GM12873 (cell line): ENCODE data around the gene IPPK.

Experiments used
- TF ChIP-seq, protein P1 (sequence below): IDR thresholded peaks from 2 replicates; pipeline ENCODE4 v1.5.1; 2012; ENCODE audit warnings: low read depth, mild to moderate bottlenecking, moderate library complexity, low read length, control low read depth; ENCODE audit not compliant: insufficient read depth; ENCODE audit errors: missing control alignments

IPPK gene

DNA sequence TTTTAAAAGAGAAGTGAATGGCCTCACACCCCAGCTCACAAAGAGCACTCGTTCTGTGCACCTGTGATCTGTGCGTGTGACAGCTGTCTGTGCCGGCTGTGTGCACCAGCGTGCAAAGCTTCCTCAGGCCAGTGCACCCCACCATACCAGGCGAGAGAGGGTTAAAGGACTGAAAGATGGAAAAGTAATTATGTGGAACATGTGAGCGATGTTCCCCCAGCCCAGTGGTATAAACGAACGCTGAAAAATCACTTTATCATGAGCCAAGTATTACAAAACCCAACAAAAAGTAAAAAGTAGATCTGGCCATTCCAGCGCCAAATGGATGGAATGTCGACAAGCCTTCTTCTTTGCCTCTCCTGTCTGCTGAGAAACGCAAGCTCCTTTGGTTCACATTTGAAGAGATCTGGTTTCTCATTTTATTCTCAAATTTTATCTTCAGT, 53.7 kb downstream of the IPPK start:
- TF ChIP-seq, protein P1, sequence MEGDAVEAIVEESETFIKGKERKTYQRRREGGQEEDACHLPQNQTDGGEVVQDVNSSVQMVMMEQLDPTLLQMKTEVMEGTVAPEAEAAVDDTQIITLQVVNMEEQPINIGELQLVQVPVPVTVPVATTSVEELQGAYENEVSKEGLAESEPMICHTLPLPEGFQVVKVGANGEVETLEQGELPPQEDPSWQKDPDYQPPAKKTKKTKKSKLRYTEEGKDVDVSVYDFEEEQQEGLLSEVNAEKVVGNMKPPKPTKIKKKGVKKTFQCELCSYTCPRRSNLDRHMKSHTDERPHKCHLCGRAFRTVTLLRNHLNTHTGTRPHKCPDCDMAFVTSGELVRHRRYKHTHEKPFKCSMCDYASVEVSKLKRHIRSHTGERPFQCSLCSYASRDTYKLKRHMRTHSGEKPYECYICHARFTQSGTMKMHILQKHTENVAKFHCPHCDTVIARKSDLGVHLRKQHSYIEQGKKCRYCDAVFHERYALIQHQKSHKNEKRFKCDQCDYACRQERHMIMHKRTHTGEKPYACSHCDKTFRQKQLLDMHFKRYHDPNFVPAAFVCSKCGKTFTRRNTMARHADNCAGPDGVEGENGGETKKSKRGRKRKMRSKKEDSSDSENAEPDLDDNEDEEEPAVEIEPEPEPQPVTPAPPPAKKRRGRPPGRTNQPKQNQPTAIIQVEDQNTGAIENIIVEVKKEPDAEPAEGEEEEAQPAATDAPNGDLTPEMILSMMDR, result no peak

DNA sequence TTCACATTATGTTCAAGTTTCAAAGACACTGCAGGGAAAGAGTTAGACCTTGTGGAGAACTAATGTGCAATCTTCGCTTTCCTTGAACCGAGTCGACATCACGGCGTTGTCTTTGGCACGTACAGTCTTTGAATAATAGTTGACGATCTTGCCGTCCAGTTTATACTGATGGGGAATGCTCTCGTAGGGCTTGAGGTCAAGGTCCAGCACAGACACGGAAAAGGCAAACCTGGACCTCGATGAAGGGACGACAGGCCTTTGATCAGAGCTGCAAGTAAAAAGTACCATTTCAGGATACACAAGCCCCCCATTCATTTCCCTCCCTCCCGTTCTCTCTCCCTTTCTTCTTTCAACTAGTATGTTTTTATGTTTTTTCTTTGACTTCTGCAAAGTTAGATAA, 54.1 kb downstream of the IPPK start:
- TF ChIP-seq, protein P1, result no peak

DNA sequence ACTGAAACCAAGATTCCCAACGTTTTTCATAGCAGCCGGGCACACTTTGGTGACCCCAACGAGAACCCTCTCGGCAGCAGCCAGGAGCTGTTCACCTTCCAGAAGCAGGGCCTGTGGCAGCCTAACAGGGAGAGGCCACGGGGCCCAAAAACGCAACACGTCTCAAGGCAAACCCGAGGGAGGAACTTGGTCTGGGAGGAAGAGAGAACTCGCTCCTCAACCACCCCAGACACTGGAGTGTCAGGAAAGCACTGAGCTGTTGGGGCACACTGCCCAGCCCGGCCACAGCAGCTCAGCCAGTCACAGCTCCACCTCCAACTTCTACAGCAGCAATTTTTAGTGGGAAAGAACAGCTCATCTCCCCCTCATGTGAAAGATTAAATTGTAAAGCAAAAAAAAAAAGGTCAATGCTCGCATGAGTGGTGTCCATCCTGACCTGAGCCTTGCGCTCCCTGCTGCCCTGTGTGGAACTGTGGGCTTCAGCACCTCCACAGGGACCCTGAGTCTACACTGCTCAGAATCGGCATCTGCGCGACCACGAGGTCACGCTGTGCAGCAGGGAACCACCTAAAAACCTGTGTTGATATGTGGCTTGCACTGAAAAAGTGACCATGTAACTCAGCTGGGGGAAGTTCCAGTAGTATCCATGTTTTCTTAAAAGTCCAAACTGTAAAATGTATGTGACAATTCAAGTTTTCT, 55.0 kb downstream of the IPPK start:
- TF ChIP-seq, protein P1, result no peak

DNA sequence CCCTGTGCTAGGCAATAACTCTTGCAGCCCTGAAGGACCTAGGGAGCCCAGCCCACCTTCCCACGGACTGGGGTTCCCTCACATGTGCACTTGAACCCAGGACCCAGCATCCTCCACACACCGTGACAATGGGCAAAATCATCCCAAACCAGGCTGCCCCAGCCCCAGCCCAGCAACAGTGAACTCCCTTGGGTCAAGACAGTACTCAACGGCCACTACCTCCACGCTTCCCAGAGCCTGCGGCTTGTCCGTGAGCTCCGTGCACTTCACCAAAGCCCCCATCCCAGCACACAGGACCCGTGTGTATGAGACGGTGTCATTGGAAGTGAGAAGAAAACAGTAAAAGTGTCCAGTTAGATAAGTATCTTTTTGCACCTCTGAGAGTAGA, 55.8 kb downstream of the IPPK start:
- TF ChIP-seq, protein P1, result no peak

DNA sequence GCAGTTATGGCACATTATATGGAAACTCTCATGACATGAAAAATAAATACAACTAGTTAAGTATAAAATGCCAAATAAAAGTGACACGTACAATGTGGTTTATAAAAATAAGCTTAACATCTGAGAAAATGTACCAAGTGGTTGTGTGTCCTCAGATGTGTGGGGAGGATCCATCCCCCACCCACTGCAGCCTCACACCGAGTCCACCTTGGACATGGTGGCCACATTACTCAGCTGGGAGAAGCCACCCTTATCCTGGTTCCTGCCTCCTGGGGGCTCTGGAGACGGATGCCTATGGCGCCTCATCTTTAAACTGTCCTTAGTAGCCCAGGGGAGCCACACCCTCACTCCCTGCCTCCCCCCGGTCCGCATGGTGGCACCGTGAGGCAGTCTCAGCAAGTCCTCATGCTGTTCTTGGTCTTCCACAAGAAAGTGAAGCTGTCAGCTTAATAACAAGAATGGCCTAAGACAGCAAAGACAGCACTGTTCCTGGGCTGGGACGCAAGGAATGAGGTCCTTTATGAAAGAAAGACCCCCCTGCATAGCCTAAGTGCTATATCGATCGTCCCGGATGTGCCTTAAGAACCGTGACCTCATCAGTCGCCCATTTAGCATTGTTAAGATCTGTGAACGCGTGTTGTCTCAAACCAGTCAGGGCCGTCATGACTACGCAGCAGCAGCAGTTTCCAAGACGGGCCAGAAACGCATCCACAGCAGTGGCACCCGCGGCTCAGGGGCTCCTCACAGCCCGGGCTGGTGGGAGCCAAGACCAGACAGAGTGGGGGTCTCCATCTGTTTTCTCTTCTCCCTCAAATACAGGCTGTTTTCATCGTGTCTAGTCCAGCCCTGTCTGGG, 56.4 kb downstream of the IPPK start:
- TF ChIP-seq, protein P1, result no peak

DNA sequence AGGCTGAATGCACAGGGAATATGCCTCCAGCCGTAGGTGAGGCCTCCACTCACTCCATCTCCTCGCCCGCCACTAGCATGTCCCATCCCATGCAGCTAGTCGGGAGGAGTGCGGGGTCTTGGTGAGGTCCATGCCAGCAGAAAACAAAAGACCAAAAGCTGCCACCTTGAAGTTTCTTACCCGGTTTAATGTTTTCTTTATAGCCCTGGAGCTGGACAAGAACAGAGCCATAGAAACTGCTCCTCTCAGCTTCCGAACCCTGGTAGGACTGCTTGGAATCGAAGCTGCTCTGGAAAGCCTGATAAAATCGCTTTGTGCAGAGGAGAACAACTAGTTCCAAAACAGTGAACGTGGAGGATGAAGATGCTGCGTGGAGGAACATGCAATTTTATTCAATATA, 57.1 kb downstream of the IPPK start:
- TF ChIP-seq, protein P1, result no peak

DNA sequence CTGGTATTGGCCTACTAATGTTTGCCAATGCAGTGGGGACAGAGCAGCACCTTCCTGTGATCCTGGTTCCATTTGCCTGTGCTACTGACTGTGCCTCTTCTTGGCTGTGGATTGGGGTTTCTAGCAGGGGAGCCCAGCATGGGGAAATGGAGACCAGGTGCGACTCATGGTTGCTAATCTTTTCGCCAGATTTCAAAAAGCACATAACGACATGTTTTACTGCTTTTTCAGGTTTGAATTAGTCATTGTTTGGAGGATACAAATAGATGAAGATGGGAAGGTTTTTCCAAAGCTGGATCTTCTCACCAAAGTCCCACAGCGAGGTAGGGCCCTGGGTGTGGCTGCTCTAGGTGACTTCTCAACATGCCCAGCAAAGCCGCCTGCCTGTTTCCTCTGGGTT, 57.6 kb downstream of the IPPK start:
- TF ChIP-seq, protein P1, result no peak
